GOT3 (cell line): ENCODE results near the gene LMBR1L.

ENCODE experiments used
- DNase-seq: peaks from one replicate; lab custom pipeline; 2025; ENCODE audit warnings: mixed read lengths; lab: John Stamatoyannopoulos, UW

LMBR1L gene

GRCh38 chr12:49121047-49121696, 10.5 kb upstream of the LMBR1L start:
- DNase-seq = no peak

- DNase-seq = no peak
These were observed 559 bp upstream of the LMBR1L start for GRCh38 chr12:49111206-49111605.

GRCh38 chr12:49109641-49110463, 795 bp downstream of the LMBR1L start:
- no peak for DNase-seq

- no peak for DNase-seq
These were observed 1.7 kb downstream of the LMBR1L start for GRCh38 chr12:49108958-49109404.

GRCh38 chr12:49105504-49106084, 5.1 kb downstream of the LMBR1L start:
- no peak for DNase-seq

- DNase-seq = no peak
These were observed 5.8 kb downstream of the LMBR1L start for GRCh38 chr12:49104822-49105221.

GRCh38 chr12:49100380-49100779, 10.3 kb downstream of the LMBR1L start:
- DNase-seq = no peak

- no peak for DNase-seq
These were observed 11.9 kb downstream of the LMBR1L start for GRCh38 chr12:49098703-49099102.

GRCh38 chr12:49098035-49098451, 12.6 kb downstream of the LMBR1L start:
- no peak for DNase-seq

GRCh38 chr12:49097381-49097780, 13.3 kb downstream of the LMBR1L start:
- no peak for DNase-seq

GRCh38 chr12:49094975-49095365, 15.7 kb downstream of the LMBR1L start:
- no peak for DNase-seq

- DNase-seq = no peak
These were observed 16.3 kb downstream of the LMBR1L start, which contains the start of gene DHH for GRCh38 chr12:49094160-49094974. TSS of gene DHH (minus strand) at chr12:49094801. CDS start at chr12:49094512, 289 bp downstream.

- DNase-seq = no peak
These were observed 16.9 kb downstream of the LMBR1L start for GRCh38 chr12:49093792-49094159.

GRCh38 chr12:49092816-49093406, 17.7 kb downstream of the LMBR1L start:
- DNase-seq = no peak

GRCh38 chr12:49092086-49092815, 18.4 kb downstream of the LMBR1L start:
- DNase-seq = no peak

GRCh38 chr12:49091836-49092085, 18.9 kb downstream of the LMBR1L start:
- no peak for DNase-seq

- DNase-seq = no peak
These were observed 19.4 kb downstream of the LMBR1L start for GRCh38 chr12:49091056-49091835.

GRCh38 chr12:49089821-49090773, 20.6 kb downstream of the LMBR1L start:
- DNase-seq = no peak

- no peak for DNase-seq
These were observed 21.7 kb downstream of the LMBR1L start for GRCh38 chr12:49088932-49089330.
